GM19397 (cell line): ENCODE data around the gene IQCF5.
"Not testable (repeated sequence)": the region's sequence is repeated elsewhere in the genome, so short reads cannot be mapped to it uniquely, and the experiment has no call there.

Experiments
- ATAC-seq: cut with Tn5 transposase; IDR thresholded peaks from one replicate; pipeline ENCODE4 v1.9.1; 2021; ENCODE audit warnings: mild to moderate bottlenecking, moderate library complexity; ENCODE audit not compliant: unreplicated experiment

IQCF5 gene

GRCh38 chr3:51869304-51869703, 6.1 kb downstream of the IQCF5 start:
- ATAC-seq, result no peak

GRCh38 chr3:51868896-51869295, 6.5 kb downstream of the IQCF5 start:
- not testable (repeated sequence) for ATAC-seq

GRCh38 chr3:51862886-51863285, 12.5 kb downstream of the IQCF5 start:
- ATAC-seq, result no peak

- no peak for ATAC-seq
Observed at GRCh38 chr3:51860703-51861665, 14.4 kb downstream of the IQCF5 start, which contains the start of gene IQCF2. Gene IQCF2 (plus strand): TSS chr3:51861615. CDS start chr3:51861667, 52 bp downstream.

- ATAC-seq, result not testable (repeated sequence)
Observed at GRCh38 chr3:51855411-51855810, 20.0 kb downstream of the IQCF5 start.

GRCh38 chr3:51845129-51845528, 30.3 kb downstream of the IQCF5 start:
- no peak for ATAC-seq

GRCh38 chr3:51836606-51837005, 38.8 kb downstream of the IQCF5 start:
- ATAC-seq, result no peak

- no peak for ATAC-seq
Observed at GRCh38 chr3:51830836-51831385, 44.5 kb downstream of the IQCF5 start.

- no peak for ATAC-seq
Observed at GRCh38 chr3:51830345-51830744, 45.1 kb downstream of the IQCF5 start.

GRCh38 chr3:51828297-51828696, 47.1 kb downstream of the IQCF5 start:
- no peak for ATAC-seq
